Adrenal gland (tissue), 5 donors: ENCODE measurements around the gene ADGRD2.

Experiments used
- POLR2A ChIP-seq, 2 donors: fragments of 450-650 bp; IDR thresholded peaks; one replicate each; pipeline ENCODE4 v1.6.1; 2017; ENCODE audit warnings: antibody characterized with exemption in 2 of 2, mild to moderate bottlenecking in 2 of 2, moderate library complexity in 1 of 2
- TF ChIP-seq, protein P1 (sequence below), 6 experiments: fragments of 450-650 bp in 4 of 6; fragments of 200-600 bp in 2 of 6; sonication (generic) in 1 of 6; IDR thresholded peaks; 1 replicate in 5 of 6; 2 replicates in 1 of 6; pipeline versions ENCODE4 v1.5.1 to v1.8.0; 2016 to 2021; ENCODE audit warnings: antibody characterized with exemption in 6 of 6, mild to moderate bottlenecking in 2 of 6, moderate library complexity in 1 of 6
- donor health status: DM: no; HTN: no; CAD: no.

DNA sequence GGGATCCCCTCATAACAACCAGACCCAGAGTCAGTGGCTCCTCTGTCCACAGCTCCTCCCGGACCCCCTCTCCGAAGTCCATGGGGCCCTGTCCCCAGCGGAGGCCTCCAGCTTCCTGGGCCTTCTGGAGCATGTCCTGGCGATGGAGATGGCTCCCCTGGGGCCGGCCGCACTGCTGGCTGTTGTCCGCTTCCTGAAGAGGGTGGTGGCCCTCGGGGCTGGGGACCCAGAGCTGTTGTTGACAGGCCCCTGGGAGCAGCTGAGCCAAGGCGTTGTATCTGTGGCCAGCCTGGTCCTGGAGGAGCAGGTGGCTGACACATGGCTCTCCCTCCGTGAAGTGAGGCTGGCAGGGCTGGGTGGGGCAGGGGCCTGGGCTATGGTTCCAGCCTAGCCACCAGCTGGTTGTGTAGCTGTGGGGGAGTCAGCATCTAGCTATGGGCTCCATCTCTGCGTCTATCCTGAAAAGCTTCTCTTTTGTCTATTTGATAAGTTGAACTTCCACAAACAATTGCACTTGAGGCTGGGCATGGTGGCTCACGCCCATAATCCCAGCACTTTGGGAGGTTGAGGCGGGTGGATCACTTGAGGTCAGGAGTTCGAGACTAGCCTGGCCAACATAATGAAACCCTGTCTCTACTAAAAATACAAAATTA lies 4.7 kb downstream of the ADGRD2 start:
- TF ChIP-seq, protein P1, sequence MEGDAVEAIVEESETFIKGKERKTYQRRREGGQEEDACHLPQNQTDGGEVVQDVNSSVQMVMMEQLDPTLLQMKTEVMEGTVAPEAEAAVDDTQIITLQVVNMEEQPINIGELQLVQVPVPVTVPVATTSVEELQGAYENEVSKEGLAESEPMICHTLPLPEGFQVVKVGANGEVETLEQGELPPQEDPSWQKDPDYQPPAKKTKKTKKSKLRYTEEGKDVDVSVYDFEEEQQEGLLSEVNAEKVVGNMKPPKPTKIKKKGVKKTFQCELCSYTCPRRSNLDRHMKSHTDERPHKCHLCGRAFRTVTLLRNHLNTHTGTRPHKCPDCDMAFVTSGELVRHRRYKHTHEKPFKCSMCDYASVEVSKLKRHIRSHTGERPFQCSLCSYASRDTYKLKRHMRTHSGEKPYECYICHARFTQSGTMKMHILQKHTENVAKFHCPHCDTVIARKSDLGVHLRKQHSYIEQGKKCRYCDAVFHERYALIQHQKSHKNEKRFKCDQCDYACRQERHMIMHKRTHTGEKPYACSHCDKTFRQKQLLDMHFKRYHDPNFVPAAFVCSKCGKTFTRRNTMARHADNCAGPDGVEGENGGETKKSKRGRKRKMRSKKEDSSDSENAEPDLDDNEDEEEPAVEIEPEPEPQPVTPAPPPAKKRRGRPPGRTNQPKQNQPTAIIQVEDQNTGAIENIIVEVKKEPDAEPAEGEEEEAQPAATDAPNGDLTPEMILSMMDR (IDR thresholded peaks at IDR 0.05) = no peak
- no peak for TF ChIP-seq POLR2A (IDR thresholded peaks at IDR 0.05)
